H1 (cell line): ENCODE data around the gene PPFIBP2. TPM values are rescaled to one million over a fixed set of nuclear protein-coding genes. Genes with fewer than 3 reads are reported as not detected.

ENCODE experiments used
- CREB1 ChIP-seq: IDR thresholded peaks from 2 replicates; pipeline ENCODE4 v1.6.1; 2012; ENCODE audit warnings: inconsistent platforms
- GABPA ChIP-seq: IDR thresholded peaks from 2 replicates; pipeline ENCODE4 v1.6.1; 2011; ENCODE audit warnings: mild to moderate bottlenecking, low read length, moderate library complexity, borderline replicate concordance; ENCODE audit not compliant: insufficient read depth
- KDM1A ChIP-seq: fragments of 200-600, 300-600 bp; sonication (generic); IDR thresholded peaks from 2 replicates; pipeline ENCODE4 v1.7.1; 2016; ENCODE audit warnings: mild to moderate bottlenecking, low read length, borderline replicate concordance
- KDM4A ChIP-seq: IDR thresholded peaks from one replicate; pipeline ENCODE4 v1.7.1; 2012; ENCODE audit warnings: low read depth, mild to moderate bottlenecking, moderate library complexity, low read length, inconsistent platforms; ENCODE audit not compliant: severe bottlenecking
- PHF8 ChIP-seq: fragments of 200-600 bp; sonication (generic); conservative IDR thresholded peaks from 2 replicates; pipeline ENCODE4 v1.7.1; 2012; ENCODE audit warnings: low read depth, mild to moderate bottlenecking, inconsistent platforms, low read length, moderate library complexity
- RXRA ChIP-seq: IDR thresholded peaks from 2 replicates; pipeline ENCODE4 v1.6.1; 2011; ENCODE audit warnings: low read depth, mild to moderate bottlenecking, low read length, moderate library complexity; ENCODE audit not compliant: insufficient read depth
- SUZ12 ChIP-seq: fragments of 200-600 bp; sonication (generic); IDR thresholded peaks from 2 replicates; pipeline ENCODE4 v1.6.1; 2012; ENCODE audit warnings: mild to moderate bottlenecking, inconsistent platforms, low read length, moderate library complexity, mixed read lengths
- polyA plus RNA-seq, 7 experiments: library from polyadenylated mRNA; depleted of rRNA in 3 of 7; stranded (reverse) in 5 of 7; unstranded in 2 of 7; fragments of >200 nt in 5 of 7; fragments of 200-250 nt in 2 of 7; gene quantifications; 1 replicate in 5 of 7; 2 replicates in 1 of 7; 4 replicates in 1 of 7; pipeline versions ENCODE4 v1.2.1 to v1.2.3, GENCODE V29; 2011 to 2013; ENCODE audit warnings: missing spikeins in 2 of 7, mixed read lengths in 2 of 7
- total RNA-seq: library from RNA; stranded (reverse); fragmentation: NEBNext Ultra II Directional; extraction: Animal tissue kit (Norgen Biotek cat#: 25700); gene quantifications from 2 replicates; pipeline ENCODE4 v1.2.1, GENCODE V29; 2021
- TF ChIP-seq, protein P1 (sequence below): IDR thresholded peaks from 2 replicates; pipeline ENCODE4 v1.6.1; 2011; ENCODE audit warnings: low read depth, mild to moderate bottlenecking, low read length; ENCODE audit not compliant: insufficient read depth
- TF ChIP-seq, protein P2 (sequence below): IDR thresholded peaks from 2 replicates; pipeline ENCODE4 v1.6.1; 2012; ENCODE audit warnings: inconsistent platforms

Gene PPFIBP2
- total and polyA plus RNA-seq, 2 of the 8 experiments (the other 6 are each of a cell fraction or from before 2014, with no cell fraction given) = 5.5 to 9.8 TPM

DNA sequence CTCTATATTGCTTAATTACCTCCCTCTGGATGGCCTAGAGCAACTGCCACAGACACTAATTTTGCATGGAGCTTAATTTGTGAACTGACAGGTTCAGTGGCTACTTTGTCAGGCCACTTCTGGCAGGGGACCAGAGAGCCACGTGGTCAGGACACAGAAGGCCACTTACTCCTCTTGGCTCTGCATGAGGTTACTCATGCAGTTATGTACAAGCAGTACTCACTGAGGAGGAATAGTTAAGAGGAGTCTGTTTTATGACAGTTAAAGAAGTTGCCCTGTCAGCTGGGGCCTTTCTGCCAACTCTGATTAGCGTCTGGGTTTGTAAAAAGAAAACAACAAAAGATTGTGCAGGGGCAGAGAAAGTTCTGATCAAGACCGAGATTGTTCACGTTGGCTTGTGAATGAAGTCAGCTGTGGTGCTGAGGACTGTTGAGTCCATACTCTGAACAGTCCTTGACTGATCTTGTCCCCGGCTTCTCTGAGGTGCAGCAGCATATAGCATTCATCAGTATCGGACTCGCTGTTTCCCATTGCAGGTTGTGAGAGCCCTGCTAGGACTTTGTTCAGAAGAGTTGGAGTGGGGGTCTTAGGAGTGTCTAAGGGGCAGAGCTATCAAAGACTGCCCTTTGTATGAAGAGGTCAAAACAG is 41.4 kb downstream of the PPFIBP2 start (continued):
- TF ChIP-seq PHF8 = no peak
- no peak for TF ChIP-seq KDM1A
- TF ChIP-seq CREB1 = no peak
- TF ChIP-seq, protein P1, sequence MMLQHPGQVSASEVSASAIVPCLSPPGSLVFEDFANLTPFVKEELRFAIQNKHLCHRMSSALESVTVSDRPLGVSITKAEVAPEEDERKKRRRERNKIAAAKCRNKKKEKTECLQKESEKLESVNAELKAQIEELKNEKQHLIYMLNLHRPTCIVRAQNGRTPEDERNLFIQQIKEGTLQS = no peak
- no peak for TF ChIP-seq SUZ12
- no peak for TF ChIP-seq GABPA
- TF ChIP-seq RXRA = no peak
- TF ChIP-seq KDM4A = no peak
- TF ChIP-seq, protein P2, sequence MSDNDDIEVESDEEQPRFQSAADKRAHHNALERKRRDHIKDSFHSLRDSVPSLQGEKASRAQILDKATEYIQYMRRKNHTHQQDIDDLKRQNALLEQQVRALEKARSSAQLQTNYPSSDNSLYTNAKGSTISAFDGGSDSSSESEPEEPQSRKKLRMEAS = no peak
- TF ChIP-seq, all 59 proteins: peak for 0
